Measurements from ENCODE around the gene OSBPL6. TPM values are rescaled to one million over a fixed set of nuclear protein-coding genes. Genes with fewer than 3 reads are reported as not detected.

OSBPL6 gene
- total RNA-seq, 2 experiments from 2014 or later: 2.0 to 2.7 TPM

Other genes with a start within 250 kb of the OSBPL6 start
- not detected for gene PDE11A, start 121.7 kb upstream of the OSBPL6 start, total RNA-seq
- 10 to 100 TPM; 13.8 to 15.0 TPM for gene RBM45, start 82.1 kb upstream of the OSBPL6 start, total RNA-seq